Epithelial cell of prostate (primary cell): Measurements from ENCODE around the gene SLC39A13.

Experiments
- DNase-seq: peaks from one replicate; pipeline ENCODE4 v3.0.0-alpha.2; 2011; ENCODE audit warnings: low read depth, low spot score
- H3K27ac ChIP-seq: fragments of 450-650 bp; 2 replicates; pipeline ENCODE4 v1.5.1; 2017; ENCODE audit warnings: mild to moderate bottlenecking

SLC39A13 gene

GRCh38 chr11:47407746-47408590 is at the start of gene SLC39A13:
Gene SLC39A13, plus strand, starts transcription at chr11:47408590. Its CDS starts 1,505 bp downstream, at chr11:47410095.
- H3K27ac ChIP-seq: peak within 1 kb of the TSS; percentile 97

GRCh38 chr11:47358731-47359051 is 49.7 kb upstream of the SLC39A13 start:
- no peak for DNase-seq
- H3K27ac ChIP-seq: no peak overlapping the region

More at GRCh38 chr11:47407746-47408590, at the start of gene SLC39A13:
- peak; percentile 81 for DNase-seq

- DNase-seq: no peak
- no peak overlapping the region for H3K27ac ChIP-seq
Measured at GRCh38 chr11:47359162-47359561, 49.2 kb upstream of the SLC39A13 start.

- DNase-seq: no peak
- H3K27ac ChIP-seq: no peak overlapping the region
Measured at GRCh38 chr11:47359586-47359985, 48.8 kb upstream of the SLC39A13 start.

- no peak for DNase-seq
- no peak overlapping the region for H3K27ac ChIP-seq
Measured at GRCh38 chr11:47360341-47360740, 48.0 kb upstream of the SLC39A13 start.

- DNase-seq: no peak
- H3K27ac ChIP-seq: no peak overlapping the region
Measured at GRCh38 chr11:47361419-47361818, 47.0 kb upstream of the SLC39A13 start.

- no peak for DNase-seq
- no peak overlapping the region for H3K27ac ChIP-seq
Measured at GRCh38 chr11:47366020-47366490, 42.3 kb upstream of the SLC39A13 start.

GRCh38 chr11:47369676-47370075 is 38.7 kb upstream of the SLC39A13 start:
- DNase-seq: no peak
- H3K27ac ChIP-seq: no peak overlapping the region

- no peak overlapping the region for H3K27ac ChIP-seq
- no peak for DNase-seq
Measured at GRCh38 chr11:47372422-47372821, 36.0 kb upstream of the SLC39A13 start.

- H3K27ac ChIP-seq: no peak overlapping the region
- DNase-seq: no peak
Measured at GRCh38 chr11:47373876-47374719, 34.3 kb upstream of the SLC39A13 start.

GRCh38 chr11:47374720-47375019 is 33.7 kb upstream of the SLC39A13 start:
- no peak for DNase-seq
- no peak overlapping the region for H3K27ac ChIP-seq

- no peak for DNase-seq
- H3K27ac ChIP-seq: no peak overlapping the region
Measured at GRCh38 chr11:47375020-47375419, 33.4 kb upstream of the SLC39A13 start.

- no peak for DNase-seq
Measured at GRCh38 chr11:47375546-47376085, 32.8 kb upstream of the SLC39A13 start.

GRCh38 chr11:47376107-47376524 is 32.3 kb upstream of the SLC39A13 start:
- no peak for DNase-seq
- H3K27ac ChIP-seq: no peak overlapping the region

More at GRCh38 chr11:47375546-47376085, 32.8 kb upstream of the SLC39A13 start:
- H3K27ac ChIP-seq: no peak overlapping the region

GRCh38 chr11:47376525-47377371 is 31.6 kb upstream of the SLC39A13 start:
- no peak for DNase-seq
- no peak overlapping the region for H3K27ac ChIP-seq

- no peak for DNase-seq
Measured at GRCh38 chr11:47377571-47378009, 30.8 kb upstream of the SLC39A13 start.

GRCh38 chr11:47378010-47378835 is 30.2 kb upstream of the SLC39A13 start, which contains the start of gene SPI1:
Gene SPI1, minus strand, starts transcription at chr11:47378547. Its CDS starts 194 bp downstream, at chr11:47378353.
- DNase-seq: no peak
- H3K27ac ChIP-seq: no peak within 1 kb of the TSS

More at GRCh38 chr11:47377571-47378009, 30.8 kb upstream of the SLC39A13 start:
- no peak overlapping the region for H3K27ac ChIP-seq

GRCh38 chr11:47378836-47379170 is 29.6 kb upstream of the SLC39A13 start:
- H3K27ac ChIP-seq: no peak overlapping the region
- no peak for DNase-seq

GRCh38 chr11:47379317-47379716 is 29.1 kb upstream of the SLC39A13 start:
- DNase-seq: no peak
- H3K27ac ChIP-seq: no peak overlapping the region
